ENCODE measurements around the gene LRRC27. TPM values are rescaled to one million over a fixed set of nuclear protein-coding genes. Genes with fewer than 3 reads are reported as not detected.
A peak's percentile ranks its signal among the peaks of the same experiment; 100 is the strongest.

Gene LRRC27
- total and polyA plus RNA-seq, 2 experiments from 2014 or later: 7.5 to 9.6 TPM

GRCh38 chr10:132419538-132420468, 87.8 kb downstream of the LRRC27 start:
- in situ Hi-C loops (cut with MboI): no loop called here
- no peak overlapping the region for H3K4me3 ChIP-seq
- H4K20me1 ChIP-seq (ENCODE audit: insufficient read depth): no peaks in the 10 kb centered on the region
- H2AFZ ChIP-seq: no peak overlapping the region
- no peaks in the 10 kb centered on the region for H3K27me3 ChIP-seq (replicated peaks; ENCODE audit: insufficient read depth)
- no peak overlapping the region for H3K9ac ChIP-seq
- no peak overlapping the region for H3K27ac ChIP-seq
- H3K9me2 ChIP-seq (ENCODE audit: insufficient read depth): no peaks in the 10 kb centered on the region
- peak; percentile 7 for DNase-seq
- H3F3A ChIP-seq (ENCODE audit: insufficient read depth): no peaks in the 10 kb centered on the region
- WGBS, 2 experiments (ENCODE audit: low coverage in 1 of 2, low lambda C conversion rate in 2 of 2, missing lambda C conversion rate in 2 of 2): 87 to 89% methylated on average over 23 to 25 of the region's 25 CpGs
- H3K9me3 ChIP-seq (ENCODE audit: low read depth): no peaks in the 10 kb centered on the region
- no peaks in the 10 kb centered on the region for H3K79me2 ChIP-seq (ENCODE audit: insufficient read depth)
- TF ChIP-seq EZH2 (IDR thresholded peaks at IDR 0.05; ENCODE audit: insufficient read depth, poor library complexity, severe bottlenecking) (no peak), EZH2phosphoT487 (IDR thresholded peaks at IDR 0.05; ENCODE audit: insufficient read depth, low read depth) (no peak)
- peaks cover 8% of the 10 kb centered on the region for H3K4me1 ChIP-seq (ENCODE audit: insufficient read depth)
- H3K4me2 ChIP-seq (ENCODE audit: unreplicated experiment): no peak overlapping the region
- no peaks in the 10 kb centered on the region for H3K36me3 ChIP-seq (ENCODE audit: low read depth)

- Histone ChIP-seq H3K9ac (peak overlapping the region; percentile 85; the same call in 1 of the 2 replicates), H3F3A (ENCODE audit: insufficient read depth) (no peaks in the 10 kb centered on the region), H2AFZ (peak overlapping the region; percentile 84; the same call in 1 of the 2 replicates), H3K4me2 (ENCODE audit: unreplicated experiment) (no peak overlapping the region), H3K79me2 (ENCODE audit: insufficient read depth) (no peaks in the 10 kb centered on the region), H3K27me3 (replicated peaks; ENCODE audit: insufficient read depth) (no peaks in the 10 kb centered on the region), H4K20me1 (ENCODE audit: insufficient read depth) (no peaks in the 10 kb centered on the region), H3K9me2 (ENCODE audit: insufficient read depth) (no peaks in the 10 kb centered on the region), H3K27ac (no peak overlapping the region), H3K9me3 (ENCODE audit: low read depth) (no peaks in the 10 kb centered on the region), H3K4me1 (ENCODE audit: insufficient read depth) (peaks cover 8% of the 10 kb centered on the region), H3K4me3 (no peak overlapping the region), H3K36me3 (ENCODE audit: low read depth) (no peaks in the 10 kb centered on the region)
- no peak for DNase-seq
- in situ Hi-C loops (cut with MboI): no loop called here
- 59 to 63% methylated on average over 8 of the region's 8 CpGs for WGBS, 2 experiments (ENCODE audit: low coverage in 1 of 2, low lambda C conversion rate in 2 of 2, missing lambda C conversion rate in 2 of 2)
- TF ChIP-seq EZH2phosphoT487 (IDR thresholded peaks at IDR 0.05; ENCODE audit: insufficient read depth, low read depth) (no peak), EZH2 (IDR thresholded peaks at IDR 0.05; ENCODE audit: insufficient read depth, poor library complexity, severe bottlenecking) (no peak)
Observed at GRCh38 chr10:132420469-132420980, 88.5 kb downstream of the LRRC27 start.

DNA sequence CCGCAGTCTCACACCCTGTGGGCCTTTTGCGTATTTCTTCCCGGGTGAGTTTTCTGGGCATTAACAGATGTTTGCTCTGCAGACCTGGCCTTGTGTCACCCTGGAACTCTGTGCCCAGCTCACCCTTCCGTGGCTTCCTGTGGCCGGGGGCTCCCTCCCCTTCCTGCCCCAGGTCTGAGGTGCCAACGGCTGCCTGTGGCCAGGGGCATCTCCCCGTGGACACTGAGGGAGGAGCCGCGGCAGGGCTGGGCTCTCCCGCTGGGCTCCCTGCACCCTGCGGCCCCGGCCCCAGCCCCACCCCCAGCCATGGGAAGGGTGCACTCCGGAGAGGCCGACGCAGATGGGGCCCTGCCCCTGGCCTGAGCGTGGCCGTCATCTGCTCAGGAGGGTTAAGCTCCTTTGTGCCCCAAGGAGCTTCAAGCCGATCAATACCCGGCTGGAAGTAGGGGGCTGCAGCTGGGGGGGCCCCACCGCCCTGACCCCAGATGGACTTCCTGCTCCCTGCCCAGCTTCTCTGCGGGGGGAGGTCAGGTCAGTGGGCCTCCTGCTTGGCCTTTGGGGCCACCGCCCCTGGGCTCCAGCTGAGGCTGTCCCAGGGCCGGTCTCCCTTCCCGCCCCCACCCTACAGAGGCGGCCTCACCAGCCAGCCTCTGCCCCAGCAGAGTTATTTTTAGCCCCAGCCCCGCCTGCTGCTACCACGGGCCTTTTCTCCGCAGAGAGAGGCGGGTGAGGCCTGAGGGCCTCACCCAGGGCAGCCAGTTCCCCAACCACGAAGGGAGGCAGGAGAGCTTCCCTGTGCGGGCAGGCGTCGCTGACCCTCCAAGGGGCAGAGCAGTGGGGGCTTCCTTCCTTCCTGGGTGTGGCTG, 89.2 kb downstream of the LRRC27 start:
- Histone ChIP-seq H3K9me3 (ENCODE audit: low read depth) (no peaks in the 10 kb centered on the region), H3K4me1 (ENCODE audit: insufficient read depth) (peaks cover 8% of the 10 kb centered on the region), H3K4me2 (ENCODE audit: unreplicated experiment) (peak overlapping the region; percentile 35), H3K27me3 (replicated peaks; ENCODE audit: insufficient read depth) (no peaks in the 10 kb centered on the region), H3F3A (ENCODE audit: insufficient read depth) (no peaks in the 10 kb centered on the region), H3K27ac (peak overlapping the region; percentile 36; the same call in 1 of the 2 replicates), H3K4me3 (0 out of 2 replicates have a peak overlapping the region, but pooled peaks have one; percentile 8), H3K79me2 (ENCODE audit: insufficient read depth) (no peaks in the 10 kb centered on the region), H3K9ac (peak overlapping the region; percentile 85), H3K9me2 (ENCODE audit: insufficient read depth) (no peaks in the 10 kb centered on the region), H3K36me3 (ENCODE audit: low read depth) (no peaks in the 10 kb centered on the region), H2AFZ (peak overlapping the region; percentile 84), H4K20me1 (ENCODE audit: insufficient read depth) (no peaks in the 10 kb centered on the region)
- in situ Hi-C loops (cut with MboI): no loop called here
- TF ChIP-seq EZH2 (IDR thresholded peaks at IDR 0.05; ENCODE audit: insufficient read depth, poor library complexity, severe bottlenecking) (no peak), EZH2phosphoT487 (IDR thresholded peaks at IDR 0.05; ENCODE audit: insufficient read depth, low read depth) (no peak)
- WGBS, 2 experiments (ENCODE audit: low coverage in 1 of 2, low lambda C conversion rate in 2 of 2, missing lambda C conversion rate in 2 of 2): 14 to 17% methylated on average over 27 to 33 of the region's 33 CpGs
- peak; percentile 82 for DNase-seq
